SK-N-SH (cell line): ENCODE measurements around the gene RPS24. TPM values are rescaled to one million over a fixed set of nuclear protein-coding genes. Genes with fewer than 3 reads are reported as not detected.

Source experiments
- CTCF ChIA-PET: fragments of 300-600, 350-600 bp; formaldehyde crosslinking; extraction: SDS; loops from one replicate; lab custom pipeline; 2021; lab: Yijun Ruan, JAX
- POLR2A ChIA-PET: fragments of 350-600 bp; sonication (Branson Sonifier 250); formaldehyde crosslinking; extraction: SDS; loops from one replicate; lab custom pipeline; 2020; ENCODE audit warnings: antibody characterized with exemption, inconsistent platforms; lab: Yijun Ruan, JAX
- DNase-seq: peaks from one replicate; pipeline ENCODE4 v3.0.0; 2012
- H2AFZ ChIP-seq: fragments of 200-600 bp; sonication (generic); 2 replicates; pipeline ENCODE4 v1.8.1; 2016; ENCODE audit warnings: antibody characterized with exemption, mild to moderate bottlenecking, low read depth
- H3F3A ChIP-seq: fragments of 200-600 bp; sonication (generic); replicated peaks from 2 replicates; pipeline ENCODE3; 2016; ENCODE audit warnings: antibody characterized with exemption, mild to moderate bottlenecking; ENCODE audit not compliant: insufficient read depth
- H3K27ac ChIP-seq, 2 experiments: fragments of 200-500 bp in 1 of 2; fragments of 200-600 bp in 1 of 2; sonication (Bioruptor generic) in 1 of 2; sonication (generic), shearing (Covaris generic) in 1 of 2; 2 replicates each; pipeline versions ENCODE4 v1.5.1 to v1.6.1; 2014 to 2016; ENCODE audit warnings: low read depth in 2 of 2, inconsistent platforms in 1 of 2, low read length in 1 of 2, mild to moderate bottlenecking in 1 of 2, mixed read lengths in 1 of 2
- H3K27me3 ChIP-seq: fragments of 200-600 bp; sonication (generic), shearing (Covaris generic); 2 replicates; pipeline ENCODE4 v1.6.1; 2016; ENCODE audit warnings: mixed run types; ENCODE audit not compliant: insufficient read depth
- H3K36me3 ChIP-seq, 2 experiments: fragments of 200-500 bp in 1 of 2; fragments of 200-600 bp in 1 of 2; sonication (Bioruptor generic) in 1 of 2; sonication (generic) in 1 of 2; replicated peaks in 1 of 2; 2 replicates each; pipeline versions ENCODE3 to v1.5.1; 2014 to 2016; ENCODE audit warnings: low read length in 1 of 2, mild to moderate bottlenecking in 1 of 2; ENCODE audit not compliant: insufficient read depth in 2 of 2, control insufficient read depth in 1 of 2
- H3K4me1 ChIP-seq, 2 experiments: fragments of 200-500 bp in 1 of 2; fragments of 200-600 bp in 1 of 2; sonication (Bioruptor generic) in 1 of 2; sonication (generic), shearing (Covaris generic) in 1 of 2; 2 replicates each; pipeline versions ENCODE4 v1.5.1 to v1.6.1; 2014 to 2016; ENCODE audit warnings: low read depth in 1 of 2, low read length in 1 of 2, mixed run types in 1 of 2; ENCODE audit not compliant: insufficient read depth in 2 of 2, control insufficient read depth in 1 of 2
- H3K4me2 ChIP-seq: fragments of 200-600 bp; sonication (generic), shearing (Covaris generic); 2 replicates; pipeline ENCODE4 v1.6.1; 2017; ENCODE audit warnings: mixed run types
- H3K4me3 ChIP-seq, 2 experiments: fragments of 200-500 bp in 1 of 2; fragments of 200-600 bp in 1 of 2; sonication (Bioruptor generic) in 1 of 2; sonication (generic), shearing (Covaris generic) in 1 of 2; 2 replicates each; pipeline versions ENCODE4 v1.5.1 to v1.8.1; 2014 to 2016; ENCODE audit warnings: low read depth in 2 of 2, inconsistent platforms in 1 of 2, low read length in 1 of 2, mild to moderate bottlenecking in 1 of 2, mixed read lengths in 1 of 2, moderate library complexity in 1 of 2
- H3K79me2 ChIP-seq: fragments of 200-600 bp; sonication (generic); 2 replicates; pipeline ENCODE4 v1.8.1; 2017; ENCODE audit warnings: mild to moderate bottlenecking; ENCODE audit not compliant: insufficient read depth
- H3K9ac ChIP-seq: fragments of 200-600 bp; sonication (generic); 2 replicates; pipeline ENCODE4 v1.6.1; 2017; ENCODE audit warnings: mixed run types
- H3K9me2 ChIP-seq: fragments of 200-600 bp; sonication (generic); 2 replicates; pipeline ENCODE4 v1.6.1; 2017; ENCODE audit warnings: mixed run types
- H3K9me3 ChIP-seq: fragments of 200-600 bp; sonication (generic); 2 replicates; pipeline ENCODE4 v1.6.1; 2017; ENCODE audit warnings: mixed run types, mild to moderate bottlenecking, moderate library complexity
- H4K20me1 ChIP-seq: fragments of 200-600 bp; sonication (generic); 2 replicates; pipeline ENCODE4 v1.6.1; 2017; ENCODE audit warnings: mild to moderate bottlenecking, mixed run types; ENCODE audit not compliant: insufficient read depth
- ELF1 ChIP-seq: IDR thresholded peaks from 2 replicates; pipeline ENCODE4 v1.4.0; 2012
- EP300 ChIP-seq, 2 experiments: IDR thresholded peaks; 2 replicates each; pipeline versions ENCODE4 v1.4.0 to v1.6.1; 2012; ENCODE audit warnings: borderline replicate concordance in 1 of 2, low read depth in 1 of 2, low read length in 1 of 2
- EZH2phosphoT487 ChIP-seq: fragments of 200-600 bp; sonication (generic); IDR thresholded peaks from 2 replicates; pipeline ENCODE4 v1.6.1; 2017; ENCODE audit warnings: low read depth, mixed run types, mild to moderate bottlenecking, antibody characterized with exemption, moderate library complexity, borderline replicate concordance
- FOSL2 ChIP-seq: IDR thresholded peaks from 2 replicates; pipeline ENCODE4 v1.4.0; 2012; ENCODE audit warnings: low read depth, mild to moderate bottlenecking, moderate library complexity, borderline replicate concordance
- FOXJ3 ChIP-seq: sonication (generic); formaldehyde crosslinking; IDR thresholded peaks from 2 replicates; pipeline ENCODE4 v1.5.1; 2020; ENCODE audit warnings: mild to moderate bottlenecking, missing genetic modification reagents
- FOXM1 ChIP-seq: IDR thresholded peaks from 2 replicates; pipeline ENCODE4 v1.4.0; 2012; ENCODE audit warnings: low read depth, mild to moderate bottlenecking
- GABPA ChIP-seq: IDR thresholded peaks from 2 replicates; pipeline ENCODE4 v1.4.0; 2012; ENCODE audit warnings: low read depth, mild to moderate bottlenecking
- MEF2A ChIP-seq: IDR thresholded peaks from 2 replicates; pipeline ENCODE4 v1.4.0; 2012; ENCODE audit warnings: low read depth, borderline replicate concordance
- MXI1 ChIP-seq: IDR thresholded peaks from 2 replicates; pipeline ENCODE4 v1.6.1; 2012; ENCODE audit warnings: mild to moderate bottlenecking, low read depth, low read length, improper control_type of control experiment
- NFIC ChIP-seq: IDR thresholded peaks from 2 replicates; pipeline ENCODE4 v1.4.0; 2012; ENCODE audit warnings: borderline replicate concordance
- NRF1 ChIP-seq: IDR thresholded peaks from 2 replicates; pipeline ENCODE4 v1.6.1; 2012; ENCODE audit warnings: low read depth, mild to moderate bottlenecking, low read length
- RXRA ChIP-seq: IDR thresholded peaks from 2 replicates; pipeline ENCODE4 v1.4.0; 2012; ENCODE audit warnings: low read depth, mild to moderate bottlenecking, borderline replicate concordance
- TAF1 ChIP-seq: IDR thresholded peaks from 2 replicates; pipeline ENCODE4 v1.6.1; 2012; ENCODE audit warnings: low read depth, mild to moderate bottlenecking, low read length, moderate library complexity, borderline replicate concordance
- TCF12 ChIP-seq: IDR thresholded peaks from 2 replicates; pipeline ENCODE4 v1.4.0; 2012
- TEAD4 ChIP-seq: IDR thresholded peaks from 2 replicates; pipeline ENCODE4 v1.4.0; 2012; ENCODE audit warnings: mild to moderate bottlenecking, borderline replicate concordance; ENCODE audit not compliant: insufficient read depth
- WGBS: methylation state at CpG from one replicate; pipeline ENCODE4 v1.1.6; 2017; ENCODE audit warnings: low lambda C conversion rate; 5-methylcytosine and 5-hydroxymethylcytosine counted together
- polyA plus RNA-seq, 3 experiments: library from polyadenylated mRNA; depleted of rRNA; stranded (reverse); fragments of >200 nt; gene quantifications; 2 replicates each; pipeline ENCODE4 v1.2.3, GENCODE V29; 2012
- TF ChIP-seq, protein P1 (sequence below): IDR thresholded peaks from 2 replicates; pipeline ENCODE4 v1.4.0; 2012; ENCODE audit warnings: low read depth, borderline replicate concordance
- TF ChIP-seq, protein P2 (sequence below): IDR thresholded peaks from 2 replicates; pipeline ENCODE4 v1.4.0; 2012; ENCODE audit warnings: low read depth
- TF ChIP-seq, protein P3 (sequence below): fragments of 150-350 bp; IDR thresholded peaks from 2 replicates; pipeline ENCODE4 v1.6.1; 2016; ENCODE audit warnings: mild to moderate bottlenecking, low read depth, low read length
- TF ChIP-seq, protein P4 (sequence below): IDR thresholded peaks from 2 replicates; pipeline ENCODE4 v1.6.1; 2012; ENCODE audit warnings: mild to moderate bottlenecking, low read depth, low read length, moderate library complexity
- TF ChIP-seq, protein P5 (sequence below): fragments of 150-350 bp; IDR thresholded peaks from 2 replicates; pipeline ENCODE4 v1.6.1; 2017; ENCODE audit warnings: antibody characterized with exemption, low read length, low read depth, borderline replicate concordance
- TF ChIP-seq, protein P6 (sequence below): IDR thresholded peaks from 2 replicates; pipeline ENCODE4; 2012

RPS24 gene
- polyA plus RNA-seq, 1 of the 3 experiments (the other 2 are of a cell fraction): 3,806 TPM

DNA sequence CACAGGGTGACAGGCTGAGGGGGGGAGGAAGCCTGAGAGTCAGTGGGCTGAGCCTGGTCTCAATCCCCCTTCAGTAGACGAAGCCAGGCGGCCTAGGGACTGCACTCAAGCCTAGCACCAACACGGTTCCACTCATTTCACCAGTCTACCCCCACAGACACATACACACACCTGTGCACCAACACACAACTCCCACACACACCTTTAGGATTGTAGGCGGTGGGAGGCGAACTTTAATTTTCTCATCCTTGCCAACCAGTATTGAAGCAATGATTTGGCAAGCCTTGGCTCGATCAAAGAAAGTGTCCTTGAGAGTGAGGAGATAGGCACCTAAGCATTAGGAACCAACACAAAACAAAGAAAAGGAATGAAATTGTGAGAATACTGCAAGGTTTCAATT is 24.0 kb upstream of the RPS24 start:
- H3K4me1 ChIP-seq: no peaks in the 10 kb centered on the region
- H2AFZ ChIP-seq: no peak overlapping the region
- no peaks in the 10 kb centered on the region for H3F3A ChIP-seq
- no peak for TF ChIP-seq MEF2A
- no peak for TF ChIP-seq MXI1
- no peak for TF ChIP-seq NFIC
- TF ChIP-seq EP300 (IDR thresholded peaks at IDR 0.05; ENCODE audit: borderline replicate concordance in 1 of 2, low read depth in 1 of 2, low read length in 1 of 2): no peak
- TF ChIP-seq TAF1: no peak
- TF ChIP-seq NRF1: no peak
- no peaks in the 10 kb centered on the region for H3K9me2 ChIP-seq
- no peak overlapping the region for H3K9ac ChIP-seq
- no peaks in the 10 kb centered on the region for H4K20me1 ChIP-seq
- ChIA-PET POLR2A (no interaction called here), CTCF (interaction anchor here (0.7 kb wide), 1 partner anchor 128 kb away, joined by 3 read pairs; no protein-coding TSS in a partner anchor)
- no peaks in the 10 kb centered on the region for H3K27me3 ChIP-seq
- H3K9me3 ChIP-seq: no peaks in the 10 kb centered on the region
- WGBS: 98% methylated on average over 4 of the region's 6 CpGs
- no peak overlapping the region for H3K4me2 ChIP-seq
- H3K27ac ChIP-seq: no peak overlapping the region
- H3K36me3 ChIP-seq: peaks cover 78 to 87% of the 10 kb centered on the region in 2 experiments
- no peak for DNase-seq
- no peaks in the 10 kb centered on the region; the same call in 1 of the 2 replicates for H3K79me2 ChIP-seq
- no peak overlapping the region for H3K4me3 ChIP-seq

DNA sequence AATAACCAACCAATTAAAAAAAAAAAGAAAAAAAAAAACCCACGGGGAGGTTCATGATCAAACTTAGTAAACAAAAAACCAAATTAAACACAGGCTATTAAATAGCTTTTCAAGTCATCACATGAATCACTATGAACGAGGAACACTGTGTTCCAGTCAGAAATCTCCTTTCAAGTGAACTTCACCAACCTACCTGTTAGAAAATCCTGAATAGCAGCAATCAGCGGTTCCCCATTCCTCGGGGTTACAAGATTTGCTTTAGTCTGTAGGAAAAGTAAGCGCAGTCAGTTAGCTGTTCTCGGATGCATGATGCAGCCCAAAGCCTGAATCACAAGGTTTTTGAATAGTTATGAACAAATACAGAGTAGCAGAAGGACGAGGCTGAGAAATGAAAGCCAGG is 23.4 kb upstream of the RPS24 start:
- ChIA-PET POLR2A (no interaction called here), CTCF (interaction anchor here (0.7 kb wide), 1 partner anchor 129 kb away, joined by 3 read pairs; no protein-coding TSS in a partner anchor)
- Histone ChIP-seq H3K9ac (no peak overlapping the region), H3K27me3 (no peaks in the 10 kb centered on the region), H3K4me2 (no peak overlapping the region), H4K20me1 (no peaks in the 10 kb centered on the region), H3K36me3 (peaks cover 77 to 92% of the 10 kb centered on the region in 2 experiments), H3K4me1 (no peaks in the 10 kb centered on the region), H3F3A (no peaks in the 10 kb centered on the region), H3K9me3 (no peaks in the 10 kb centered on the region), H3K79me2 (no peaks in the 10 kb centered on the region; the same call in 1 of the 2 replicates), H3K9me2 (no peaks in the 10 kb centered on the region), H3K27ac (no peak overlapping the region), H2AFZ (no peak overlapping the region), H3K4me3 (no peak overlapping the region)
- no peak for DNase-seq
- 93% methylated on average over 7 of the region's 7 CpGs for WGBS
- TF ChIP-seq EZH2phosphoT487 (no peak), ELF1 (no peak), TEAD4 (no peak), TAF1 (no peak), FOSL2 (no peak), GABPA (no peak), RXRA (no peak), FOXM1 (no peak), TCF12 (no peak), FOXJ3 (CRISPR knock-in tag) (no peak)
- TF ChIP-seq, protein P1, sequence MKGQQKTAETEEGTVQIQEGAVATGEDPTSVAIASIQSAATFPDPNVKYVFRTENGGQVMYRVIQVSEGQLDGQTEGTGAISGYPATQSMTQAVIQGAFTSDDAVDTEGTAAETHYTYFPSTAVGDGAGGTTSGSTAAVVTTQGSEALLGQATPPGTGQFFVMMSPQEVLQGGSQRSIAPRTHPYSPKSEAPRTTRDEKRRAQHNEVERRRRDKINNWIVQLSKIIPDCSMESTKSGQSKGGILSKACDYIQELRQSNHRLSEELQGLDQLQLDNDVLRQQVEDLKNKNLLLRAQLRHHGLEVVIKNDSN: no peak
- TF ChIP-seq, protein P2, sequence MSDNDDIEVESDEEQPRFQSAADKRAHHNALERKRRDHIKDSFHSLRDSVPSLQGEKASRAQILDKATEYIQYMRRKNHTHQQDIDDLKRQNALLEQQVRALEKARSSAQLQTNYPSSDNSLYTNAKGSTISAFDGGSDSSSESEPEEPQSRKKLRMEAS: no peak
- TF ChIP-seq, protein P3, sequence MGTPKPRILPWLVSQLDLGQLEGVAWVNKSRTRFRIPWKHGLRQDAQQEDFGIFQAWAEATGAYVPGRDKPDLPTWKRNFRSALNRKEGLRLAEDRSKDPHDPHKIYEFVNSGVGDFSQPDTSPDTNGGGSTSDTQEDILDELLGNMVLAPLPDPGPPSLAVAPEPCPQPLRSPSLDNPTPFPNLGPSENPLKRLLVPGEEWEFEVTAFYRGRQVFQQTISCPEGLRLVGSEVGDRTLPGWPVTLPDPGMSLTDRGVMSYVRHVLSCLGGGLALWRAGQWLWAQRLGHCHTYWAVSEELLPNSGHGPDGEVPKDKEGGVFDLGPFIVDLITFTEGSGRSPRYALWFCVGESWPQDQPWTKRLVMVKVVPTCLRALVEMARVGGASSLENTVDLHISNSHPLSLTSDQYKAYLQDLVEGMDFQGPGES: no peak
- TF ChIP-seq, protein P4, sequence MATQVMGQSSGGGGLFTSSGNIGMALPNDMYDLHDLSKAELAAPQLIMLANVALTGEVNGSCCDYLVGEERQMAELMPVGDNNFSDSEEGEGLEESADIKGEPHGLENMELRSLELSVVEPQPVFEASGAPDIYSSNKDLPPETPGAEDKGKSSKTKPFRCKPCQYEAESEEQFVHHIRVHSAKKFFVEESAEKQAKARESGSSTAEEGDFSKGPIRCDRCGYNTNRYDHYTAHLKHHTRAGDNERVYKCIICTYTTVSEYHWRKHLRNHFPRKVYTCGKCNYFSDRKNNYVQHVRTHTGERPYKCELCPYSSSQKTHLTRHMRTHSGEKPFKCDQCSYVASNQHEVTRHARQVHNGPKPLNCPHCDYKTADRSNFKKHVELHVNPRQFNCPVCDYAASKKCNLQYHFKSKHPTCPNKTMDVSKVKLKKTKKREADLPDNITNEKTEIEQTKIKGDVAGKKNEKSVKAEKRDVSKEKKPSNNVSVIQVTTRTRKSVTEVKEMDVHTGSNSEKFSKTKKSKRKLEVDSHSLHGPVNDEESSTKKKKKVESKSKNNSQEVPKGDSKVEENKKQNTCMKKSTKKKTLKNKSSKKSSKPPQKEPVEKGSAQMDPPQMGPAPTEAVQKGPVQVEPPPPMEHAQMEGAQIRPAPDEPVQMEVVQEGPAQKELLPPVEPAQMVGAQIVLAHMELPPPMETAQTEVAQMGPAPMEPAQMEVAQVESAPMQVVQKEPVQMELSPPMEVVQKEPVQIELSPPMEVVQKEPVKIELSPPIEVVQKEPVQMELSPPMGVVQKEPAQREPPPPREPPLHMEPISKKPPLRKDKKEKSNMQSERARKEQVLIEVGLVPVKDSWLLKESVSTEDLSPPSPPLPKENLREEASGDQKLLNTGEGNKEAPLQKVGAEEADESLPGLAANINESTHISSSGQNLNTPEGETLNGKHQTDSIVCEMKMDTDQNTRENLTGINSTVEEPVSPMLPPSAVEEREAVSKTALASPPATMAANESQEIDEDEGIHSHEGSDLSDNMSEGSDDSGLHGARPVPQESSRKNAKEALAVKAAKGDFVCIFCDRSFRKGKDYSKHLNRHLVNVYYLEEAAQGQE: no peak
- TF ChIP-seq, protein P5, sequence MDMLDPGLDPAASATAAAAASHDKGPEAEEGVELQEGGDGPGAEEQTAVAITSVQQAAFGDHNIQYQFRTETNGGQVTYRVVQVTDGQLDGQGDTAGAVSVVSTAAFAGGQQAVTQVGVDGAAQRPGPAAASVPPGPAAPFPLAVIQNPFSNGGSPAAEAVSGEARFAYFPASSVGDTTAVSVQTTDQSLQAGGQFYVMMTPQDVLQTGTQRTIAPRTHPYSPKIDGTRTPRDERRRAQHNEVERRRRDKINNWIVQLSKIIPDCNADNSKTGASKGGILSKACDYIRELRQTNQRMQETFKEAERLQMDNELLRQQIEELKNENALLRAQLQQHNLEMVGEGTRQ: no peak
- TF ChIP-seq, protein P6, sequence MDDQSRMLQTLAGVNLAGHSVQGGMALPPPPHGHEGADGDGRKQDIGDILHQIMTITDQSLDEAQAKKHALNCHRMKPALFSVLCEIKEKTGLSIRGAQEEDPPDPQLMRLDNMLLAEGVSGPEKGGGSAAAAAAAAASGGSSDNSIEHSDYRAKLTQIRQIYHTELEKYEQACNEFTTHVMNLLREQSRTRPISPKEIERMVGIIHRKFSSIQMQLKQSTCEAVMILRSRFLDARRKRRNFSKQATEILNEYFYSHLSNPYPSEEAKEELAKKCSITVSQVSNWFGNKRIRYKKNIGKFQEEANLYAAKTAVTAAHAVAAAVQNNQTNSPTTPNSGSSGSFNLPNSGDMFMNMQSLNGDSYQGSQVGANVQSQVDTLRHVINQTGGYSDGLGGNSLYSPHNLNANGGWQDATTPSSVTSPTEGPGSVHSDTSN: no peak
